ENCODE results near the gene RNU6-9.

The RNU6-9 gene

DNA sequence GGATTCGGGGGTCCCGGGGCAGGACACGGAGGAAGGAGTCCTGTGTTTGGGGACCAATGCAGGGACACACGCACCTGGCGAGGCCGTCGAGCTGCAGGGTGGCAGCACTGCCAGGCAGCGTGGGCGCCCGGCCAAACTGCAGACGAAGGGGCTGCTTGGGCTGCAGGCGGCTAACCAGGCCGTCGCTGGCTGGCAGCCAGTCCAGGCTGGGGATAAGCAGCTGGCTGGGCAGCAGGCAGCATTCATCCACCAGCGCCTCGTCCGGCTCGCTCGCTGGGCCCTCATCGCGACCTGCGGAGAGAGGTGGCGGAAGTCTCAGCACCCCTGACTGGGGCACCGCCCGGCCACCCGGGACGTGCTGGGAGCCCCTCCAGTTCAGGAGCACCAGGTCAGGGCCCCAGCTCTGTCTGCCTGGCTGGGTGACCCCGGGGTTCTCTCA is 22.3 kb upstream of the RNU6-9 start:
- Histone ChIP-seq H3K36me3 (peaks cover 71% of the 10 kb centered on the region), H3K9me3 (no peaks in the 10 kb centered on the region), H3K27ac (no peak overlapping the region), H3K27me3 (no peaks in the 10 kb centered on the region), H3K4me1 (ENCODE audit: control insufficient read depth in 1 of 2, insufficient read depth in 1 of 2, low read depth in 1 of 2, low read length in 1 of 2) (peaks cover 7 to 10% of the 10 kb centered on the region in 2 experiments), H3K4me3 (ENCODE audit: low read depth in 1 of 2, low read length in 1 of 2) (no peak overlapping the region)
- TF ChIP-seq CTCF (IDR thresholded peaks at IDR 0.05), result no peak

DNA sequence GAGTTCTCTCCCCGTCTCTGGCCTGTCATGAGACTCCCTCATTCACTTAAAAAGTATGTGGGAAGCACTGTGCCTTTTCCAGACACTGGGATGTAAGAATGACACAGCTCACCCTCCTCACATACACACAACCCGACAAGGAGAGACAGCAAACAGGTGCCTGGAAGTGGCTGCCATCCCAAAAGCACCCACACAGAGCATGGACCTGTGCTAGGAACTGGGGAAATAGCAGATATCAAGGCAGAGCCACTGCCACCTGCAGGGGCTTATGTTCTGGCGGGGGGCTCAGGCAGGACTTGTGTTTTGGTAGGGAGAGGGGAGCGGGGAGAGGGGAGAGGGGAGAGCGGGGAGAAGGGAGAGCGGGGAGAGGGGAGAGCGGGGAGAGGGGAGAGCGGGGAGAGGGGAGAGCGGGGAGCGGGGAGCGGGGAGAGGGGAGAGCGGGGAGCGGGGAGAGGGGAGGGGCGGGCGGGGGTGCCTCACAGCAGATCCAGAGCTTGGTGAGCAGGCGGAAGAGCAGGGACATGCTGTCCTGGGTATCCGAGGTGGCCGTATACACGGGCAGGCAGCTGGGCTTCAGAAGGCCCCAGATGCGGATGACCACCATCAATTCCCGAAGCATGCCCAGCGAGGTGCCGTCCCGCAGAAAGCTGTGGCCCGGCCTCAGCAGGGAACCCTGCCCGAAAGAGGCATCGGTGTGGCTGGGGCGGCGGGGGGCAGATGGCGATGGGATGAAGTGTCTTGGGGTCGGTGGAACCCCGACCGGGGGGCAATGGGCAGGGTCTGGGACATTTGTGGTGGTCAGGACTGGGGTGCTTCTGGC is 21.6 kb upstream of the RNU6-9 start:
- H3K9me3 ChIP-seq, result no peaks in the 10 kb centered on the region
- peak overlapping the region; percentile 14 for H3K27ac ChIP-seq
- no peak overlapping the region for H3K4me3 ChIP-seq (ENCODE audit: low read depth in 1 of 2, low read length in 1 of 2)
- H3K27me3 ChIP-seq, result no peaks in the 10 kb centered on the region
- no peak for TF ChIP-seq CTCF (IDR thresholded peaks at IDR 0.05)
- H3K36me3 ChIP-seq, result peaks cover 78% of the 10 kb centered on the region
- peaks cover 7 to 10% of the 10 kb centered on the region in 2 experiments for H3K4me1 ChIP-seq (ENCODE audit: control insufficient read depth in 1 of 2, insufficient read depth in 1 of 2, low read depth in 1 of 2, low read length in 1 of 2)

GRCh38 chr19:872266-872951 is 20.9 kb upstream of the RNU6-9 start:
- peak overlapping the region in 1 of 2 experiments; percentile 34 for H3K4me3 ChIP-seq (ENCODE audit: low read depth in 1 of 2, low read length in 1 of 2)
- H3K27ac ChIP-seq, result peak overlapping the region; percentile 14
- no peaks in the 10 kb centered on the region for H3K9me3 ChIP-seq

GRCh38 chr19:873084-873483 is 20.2 kb upstream of the RNU6-9 start:
- Histone ChIP-seq H3K36me3 (peaks cover 73% of the 10 kb centered on the region), H3K4me1 (ENCODE audit: control insufficient read depth in 1 of 2, insufficient read depth in 1 of 2, low read depth in 1 of 2, low read length in 1 of 2) (peaks cover 7 to 10% of the 10 kb centered on the region in 2 experiments), H3K9me3 (no peaks in the 10 kb centered on the region), H3K27ac (peak overlapping the region; percentile 14), H3K27me3 (no peaks in the 10 kb centered on the region), H3K4me3 (ENCODE audit: low read depth in 1 of 2, low read length in 1 of 2) (no peak overlapping the region)
- no peak for TF ChIP-seq CTCF (IDR thresholded peaks at IDR 0.05)

More at GRCh38 chr19:872266-872951, 20.9 kb upstream of the RNU6-9 start:
- H3K4me1 ChIP-seq (ENCODE audit: control insufficient read depth in 1 of 2, insufficient read depth in 1 of 2, low read depth in 1 of 2, low read length in 1 of 2), result peaks cover 7 to 10% of the 10 kb centered on the region in 2 experiments
- peaks cover 79% of the 10 kb centered on the region for H3K36me3 ChIP-seq
- H3K27me3 ChIP-seq, result no peaks in the 10 kb centered on the region
- no peak for TF ChIP-seq CTCF (IDR thresholded peaks at IDR 0.05)

GRCh38 chr19:873561-874041 is 19.7 kb upstream of the RNU6-9 start:
- no peaks in the 10 kb centered on the region for H3K27me3 ChIP-seq
- TF ChIP-seq CTCF (IDR thresholded peaks at IDR 0.05), result no peak
- peaks cover 7 to 10% of the 10 kb centered on the region in 2 experiments for H3K4me1 ChIP-seq (ENCODE audit: control insufficient read depth in 1 of 2, insufficient read depth in 1 of 2, low read depth in 1 of 2, low read length in 1 of 2)
- H3K4me3 ChIP-seq (ENCODE audit: low read depth in 1 of 2, low read length in 1 of 2), result no peak overlapping the region
- no peaks in the 10 kb centered on the region for H3K9me3 ChIP-seq
- H3K27ac ChIP-seq, result no peak overlapping the region
- H3K36me3 ChIP-seq, result peaks cover 71% of the 10 kb centered on the region

All from neutrophil (primary cell).